GM18499 (cell line): ENCODE data around the gene RNF213.
"Not testable (repeated sequence)": the region's sequence is repeated elsewhere in the genome, so short reads cannot be mapped to it uniquely, and the experiment has no call there.

Source experiments
- ATAC-seq: cut with Tn5 transposase; IDR thresholded peaks from one replicate; pipeline ENCODE4 v1.9.1; 2021; ENCODE audit warnings: moderate number of reproducible peaks; ENCODE audit not compliant: insufficient read depth, unreplicated experiment

Gene RNF213

GRCh38 chr17:80223838-80224497, 36.7 kb upstream of the RNF213 start:
- ATAC-seq, result no peak

DNA sequence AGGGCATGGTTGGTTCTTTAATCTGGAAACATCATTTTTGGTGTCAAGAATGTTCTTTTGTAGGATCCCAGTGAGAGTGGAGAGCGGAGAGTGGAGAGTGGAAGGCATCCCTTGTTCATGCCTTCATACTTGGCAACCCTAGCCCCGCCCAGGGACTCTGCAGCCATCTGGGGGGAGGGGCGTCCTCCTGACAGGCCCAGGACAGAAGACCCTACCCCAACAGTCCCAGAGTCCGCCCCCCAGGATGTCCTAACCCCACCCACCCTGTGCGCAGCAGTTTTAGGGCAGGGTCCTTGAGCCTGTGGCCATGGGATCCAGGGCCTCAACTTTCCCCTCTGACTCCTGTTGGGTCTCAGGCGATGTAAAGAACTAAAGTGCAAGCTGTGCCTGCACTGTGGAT, 36.0 kb upstream of the RNF213 start:
- ATAC-seq, result no peak

DNA sequence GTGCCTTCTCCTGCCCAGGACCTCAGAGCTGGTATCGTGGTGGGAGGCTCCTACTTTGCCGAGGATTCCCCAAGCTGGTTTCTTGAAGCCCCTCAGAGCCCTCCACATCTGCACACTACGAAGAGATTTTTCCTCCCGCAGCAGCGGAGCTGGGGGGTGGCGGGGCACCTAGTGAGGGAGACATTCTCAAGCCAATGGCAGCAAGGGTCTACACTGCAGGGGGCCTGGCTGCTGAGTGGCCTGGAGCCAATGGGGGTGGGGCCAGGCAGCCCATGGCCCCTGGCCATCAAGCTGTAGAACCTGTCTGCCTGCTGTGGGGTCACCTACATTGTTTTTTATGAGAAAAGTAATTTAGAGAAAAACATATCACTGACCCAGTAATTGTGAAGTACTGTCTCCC, 35.4 kb upstream of the RNF213 start:
- ATAC-seq, result no peak

DNA sequence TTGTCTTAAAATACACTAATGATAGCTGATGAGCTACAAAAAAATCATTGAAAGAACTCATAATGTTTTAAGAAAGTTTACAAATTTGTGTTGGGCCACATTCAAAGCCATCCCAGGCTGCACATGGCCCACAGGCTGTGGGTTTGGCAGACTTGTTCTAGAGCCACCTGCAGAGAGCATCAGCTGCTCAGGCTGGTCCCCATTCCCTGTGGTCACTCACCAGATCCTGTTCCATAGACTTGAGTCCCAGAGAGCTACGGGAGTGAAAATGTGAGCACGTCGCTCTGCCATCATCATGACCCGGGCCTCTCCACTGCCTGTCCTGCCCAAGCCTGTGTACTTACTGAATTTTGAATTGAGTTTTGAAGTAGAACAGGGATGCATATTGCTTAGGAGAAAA, 33.5 kb upstream of the RNF213 start:
- no peak for ATAC-seq

GRCh38 chr17:80227666-80228065, 33.0 kb upstream of the RNF213 start:
- no peak for ATAC-seq

DNA sequence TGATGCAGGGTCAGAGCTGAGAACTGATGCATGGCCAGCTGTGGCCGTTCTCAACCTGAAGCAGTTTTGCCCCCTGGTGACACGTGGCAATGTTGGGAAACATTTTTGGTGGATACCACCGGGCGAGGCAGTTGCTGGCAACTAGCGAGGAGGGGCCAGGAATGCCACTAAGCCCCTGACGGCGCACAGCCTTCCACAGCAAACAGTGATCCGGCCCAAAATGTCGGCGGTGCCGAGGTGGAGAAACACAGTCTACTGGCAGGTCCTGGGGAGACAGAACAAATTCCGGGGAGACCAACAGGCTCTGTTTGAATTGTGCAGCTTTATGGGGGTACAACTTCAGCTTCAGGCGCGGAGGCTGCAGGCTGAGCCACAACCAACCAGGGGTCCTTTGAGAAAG, 32.2 kb upstream of the RNF213 start:
- no peak for ATAC-seq

- ATAC-seq, result no peak
Observed at GRCh38 chr17:80229011-80229410, 31.6 kb upstream of the RNF213 start.

- no peak for ATAC-seq
Observed at GRCh38 chr17:80232438-80232837, 28.2 kb upstream of the RNF213 start.

GRCh38 chr17:80233202-80233601, 27.4 kb upstream of the RNF213 start:
- no peak for ATAC-seq

- ATAC-seq, result no peak
Observed at GRCh38 chr17:80236911-80237310, 23.7 kb upstream of the RNF213 start.

DNA sequence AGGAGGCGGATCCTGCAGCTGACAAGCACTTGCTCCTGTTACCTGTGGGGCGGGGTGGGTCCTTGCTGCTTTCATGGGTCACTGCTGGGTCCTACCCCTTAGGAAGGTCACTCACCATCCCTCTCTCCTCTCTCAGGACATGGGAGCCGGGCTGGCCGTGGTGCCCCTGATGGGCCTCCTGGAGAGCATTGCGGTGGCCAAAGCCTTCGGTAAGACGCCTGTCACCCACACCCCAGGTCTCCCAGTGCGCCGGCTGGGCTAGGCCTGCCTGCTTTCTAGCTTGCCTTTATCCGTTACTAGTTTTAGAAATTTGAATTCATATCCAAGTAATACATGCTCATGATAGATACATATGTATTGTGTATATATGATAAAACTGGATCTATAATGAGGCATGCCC, 23.3 kb upstream of the RNF213 start:
- no peak for ATAC-seq

DNA sequence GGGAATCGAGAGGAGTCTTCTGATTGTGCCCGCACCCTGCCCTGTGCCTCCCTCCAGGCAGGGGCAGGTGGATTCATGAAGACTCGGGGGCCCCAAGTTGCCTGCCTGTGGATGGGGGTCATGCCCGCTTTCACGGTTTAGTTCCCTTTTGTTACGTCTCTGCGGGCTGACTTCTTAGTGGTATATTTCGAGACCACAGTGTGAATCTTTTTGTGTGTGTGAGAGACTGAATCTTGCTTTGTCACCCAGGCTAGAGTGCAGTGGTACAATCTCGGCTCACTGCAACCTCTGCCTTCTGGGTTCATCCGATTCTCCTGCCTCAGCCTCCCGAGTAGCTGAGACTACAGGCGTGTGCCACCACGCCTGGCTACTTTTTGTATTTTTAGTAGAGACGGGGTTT, 18.1 kb upstream of the RNF213 start:
- ATAC-seq, result no peak

GRCh38 chr17:80243526-80244433, 16.9 kb upstream of the RNF213 start:
- no peak for ATAC-seq

GRCh38 chr17:80244448-80244847, 16.2 kb upstream of the RNF213 start:
- not testable (repeated sequence) for ATAC-seq

GRCh38 chr17:80244871-80245509, 15.7 kb upstream of the RNF213 start:
- no peak for ATAC-seq

DNA sequence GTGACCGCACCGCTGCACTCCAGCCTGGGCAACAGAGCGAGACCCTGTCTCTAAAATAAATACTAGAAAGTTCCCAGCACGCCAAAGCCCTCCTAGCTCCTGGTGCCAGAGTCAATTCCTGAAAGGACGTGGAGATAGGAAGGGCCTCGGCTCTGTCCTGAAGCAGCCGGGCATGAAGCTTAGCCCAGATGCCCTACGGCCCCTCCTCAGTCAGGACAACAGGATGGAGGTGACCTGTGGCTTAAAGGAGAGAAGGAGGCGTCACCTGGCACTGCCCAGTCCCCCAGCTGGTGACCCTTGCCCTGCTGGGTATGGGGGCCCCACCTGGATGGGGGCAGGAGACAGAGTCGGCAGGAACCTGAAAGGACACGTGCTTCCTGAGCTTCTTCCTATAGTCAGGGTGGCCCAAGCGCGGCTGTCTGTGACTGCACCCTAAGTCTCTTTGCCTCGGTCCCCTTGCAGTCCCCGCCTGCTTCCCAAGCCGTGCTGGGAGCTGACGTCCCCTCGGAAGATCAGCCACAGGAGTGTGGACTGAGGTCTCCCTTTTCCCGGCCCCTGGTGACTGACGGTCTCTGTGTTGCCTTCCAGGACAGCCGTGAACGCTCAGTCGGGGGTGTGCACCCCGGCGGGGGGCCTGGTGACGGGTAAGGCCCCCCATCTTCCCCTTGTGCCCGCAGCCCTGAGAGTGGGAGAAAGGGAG, 14.9 kb upstream of the RNF213 start:
- no peak for ATAC-seq

DNA sequence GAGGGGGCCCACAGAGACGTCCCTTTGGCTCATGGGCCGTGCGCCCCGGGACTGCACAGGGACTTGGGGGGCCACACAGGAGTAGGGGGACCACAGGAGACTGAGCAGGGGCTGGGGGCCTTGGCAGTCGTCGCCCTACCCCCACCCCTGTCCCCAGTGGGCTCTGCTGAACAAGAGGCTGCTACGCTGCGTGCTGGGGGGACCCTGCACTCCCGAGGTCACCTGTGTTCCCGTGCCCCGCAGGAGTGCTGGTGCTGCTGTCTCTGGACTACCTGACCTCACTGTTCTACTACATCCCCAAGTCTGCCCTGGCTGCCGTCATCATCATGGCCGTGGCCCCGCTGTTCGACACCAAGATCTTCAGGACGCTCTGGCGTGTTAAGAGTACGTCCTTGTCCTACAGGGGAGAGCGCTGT, 14.4 kb upstream of the RNF213 start:
- ATAC-seq, result no peak

DNA sequence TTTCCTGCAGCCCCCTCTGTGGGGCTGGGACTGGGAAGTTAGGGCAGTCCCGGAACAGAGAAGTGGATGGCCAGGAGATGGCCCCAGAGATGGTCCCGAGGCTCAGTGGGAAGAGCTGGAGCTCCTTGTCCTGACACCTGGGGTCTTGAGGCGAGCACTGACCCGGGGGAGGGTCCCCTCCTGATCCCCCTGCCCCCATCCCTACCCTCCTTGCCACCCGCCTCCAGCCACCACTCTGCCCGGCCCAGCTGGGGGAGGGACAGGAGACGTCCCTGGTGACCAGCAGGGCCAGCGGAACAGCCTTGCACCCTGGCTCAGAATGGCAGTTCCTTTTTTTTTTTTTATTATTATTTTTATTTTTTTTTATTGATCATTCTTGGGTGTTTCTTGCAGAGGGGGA, 13.9 kb upstream of the RNF213 start:
- no peak for ATAC-seq

DNA sequence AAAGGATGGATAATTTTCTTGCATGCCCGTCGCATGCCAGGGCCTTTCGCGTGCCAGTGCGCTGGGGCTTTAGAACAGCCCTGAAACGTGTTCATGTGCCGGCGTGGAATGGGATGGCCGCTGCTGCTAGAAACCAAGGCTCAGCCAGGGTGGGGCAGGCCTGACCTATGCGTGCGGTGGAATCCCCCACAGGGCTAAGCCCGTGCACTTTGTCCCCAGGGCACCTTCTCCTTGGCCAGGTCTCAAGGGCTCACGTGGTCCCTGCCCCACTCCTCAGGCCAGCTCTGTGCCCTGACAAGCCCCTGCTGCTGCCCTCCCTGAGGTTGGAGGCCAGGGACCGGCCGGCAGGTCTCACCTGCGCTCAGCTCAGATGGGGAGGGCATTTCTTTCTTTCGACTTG, 13.1 kb upstream of the RNF213 start:
- ATAC-seq, result no peak

GRCh38 chr17:80248001-80248893, 12.4 kb upstream of the RNF213 start:
- no peak for ATAC-seq
